Mucosa of gallbladder (tissue), 1 donor: ENCODE results near the gene TTLL5. TPM values are rescaled to one million over a fixed set of nuclear protein-coding genes. Genes with fewer than 3 reads are reported as not detected.

Experiments
- DNase-seq: peaks from one replicate; pipeline ENCODE4 v3.0.0-alpha.2; 2020; ENCODE audit warnings: low spot score
- total RNA-seq: library from RNA; stranded (reverse); gene quantifications from one replicate; pipeline ENCODE4 v1.2.1, GENCODE V29; 2021
- donor health status: DM: no; HTN: no; CAD: no.

The TTLL5 gene, protein sequence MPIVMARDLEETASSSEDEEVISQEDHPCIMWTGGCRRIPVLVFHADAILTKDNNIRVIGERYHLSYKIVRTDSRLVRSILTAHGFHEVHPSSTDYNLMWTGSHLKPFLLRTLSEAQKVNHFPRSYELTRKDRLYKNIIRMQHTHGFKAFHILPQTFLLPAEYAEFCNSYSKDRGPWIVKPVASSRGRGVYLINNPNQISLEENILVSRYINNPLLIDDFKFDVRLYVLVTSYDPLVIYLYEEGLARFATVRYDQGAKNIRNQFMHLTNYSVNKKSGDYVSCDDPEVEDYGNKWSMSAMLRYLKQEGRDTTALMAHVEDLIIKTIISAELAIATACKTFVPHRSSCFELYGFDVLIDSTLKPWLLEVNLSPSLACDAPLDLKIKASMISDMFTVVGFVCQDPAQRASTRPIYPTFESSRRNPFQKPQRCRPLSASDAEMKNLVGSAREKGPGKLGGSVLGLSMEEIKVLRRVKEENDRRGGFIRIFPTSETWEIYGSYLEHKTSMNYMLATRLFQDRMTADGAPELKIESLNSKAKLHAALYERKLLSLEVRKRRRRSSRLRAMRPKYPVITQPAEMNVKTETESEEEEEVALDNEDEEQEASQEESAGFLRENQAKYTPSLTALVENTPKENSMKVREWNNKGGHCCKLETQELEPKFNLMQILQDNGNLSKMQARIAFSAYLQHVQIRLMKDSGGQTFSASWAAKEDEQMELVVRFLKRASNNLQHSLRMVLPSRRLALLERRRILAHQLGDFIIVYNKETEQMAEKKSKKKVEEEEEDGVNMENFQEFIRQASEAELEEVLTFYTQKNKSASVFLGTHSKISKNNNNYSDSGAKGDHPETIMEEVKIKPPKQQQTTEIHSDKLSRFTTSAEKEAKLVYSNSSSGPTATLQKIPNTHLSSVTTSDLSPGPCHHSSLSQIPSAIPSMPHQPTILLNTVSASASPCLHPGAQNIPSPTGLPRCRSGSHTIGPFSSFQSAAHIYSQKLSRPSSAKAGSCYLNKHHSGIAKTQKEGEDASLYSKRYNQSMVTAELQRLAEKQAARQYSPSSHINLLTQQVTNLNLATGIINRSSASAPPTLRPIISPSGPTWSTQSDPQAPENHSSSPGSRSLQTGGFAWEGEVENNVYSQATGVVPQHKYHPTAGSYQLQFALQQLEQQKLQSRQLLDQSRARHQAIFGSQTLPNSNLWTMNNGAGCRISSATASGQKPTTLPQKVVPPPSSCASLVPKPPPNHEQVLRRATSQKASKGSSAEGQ (N-terminal part only)
- total RNA-seq, result 30.1 TPM

DNA sequence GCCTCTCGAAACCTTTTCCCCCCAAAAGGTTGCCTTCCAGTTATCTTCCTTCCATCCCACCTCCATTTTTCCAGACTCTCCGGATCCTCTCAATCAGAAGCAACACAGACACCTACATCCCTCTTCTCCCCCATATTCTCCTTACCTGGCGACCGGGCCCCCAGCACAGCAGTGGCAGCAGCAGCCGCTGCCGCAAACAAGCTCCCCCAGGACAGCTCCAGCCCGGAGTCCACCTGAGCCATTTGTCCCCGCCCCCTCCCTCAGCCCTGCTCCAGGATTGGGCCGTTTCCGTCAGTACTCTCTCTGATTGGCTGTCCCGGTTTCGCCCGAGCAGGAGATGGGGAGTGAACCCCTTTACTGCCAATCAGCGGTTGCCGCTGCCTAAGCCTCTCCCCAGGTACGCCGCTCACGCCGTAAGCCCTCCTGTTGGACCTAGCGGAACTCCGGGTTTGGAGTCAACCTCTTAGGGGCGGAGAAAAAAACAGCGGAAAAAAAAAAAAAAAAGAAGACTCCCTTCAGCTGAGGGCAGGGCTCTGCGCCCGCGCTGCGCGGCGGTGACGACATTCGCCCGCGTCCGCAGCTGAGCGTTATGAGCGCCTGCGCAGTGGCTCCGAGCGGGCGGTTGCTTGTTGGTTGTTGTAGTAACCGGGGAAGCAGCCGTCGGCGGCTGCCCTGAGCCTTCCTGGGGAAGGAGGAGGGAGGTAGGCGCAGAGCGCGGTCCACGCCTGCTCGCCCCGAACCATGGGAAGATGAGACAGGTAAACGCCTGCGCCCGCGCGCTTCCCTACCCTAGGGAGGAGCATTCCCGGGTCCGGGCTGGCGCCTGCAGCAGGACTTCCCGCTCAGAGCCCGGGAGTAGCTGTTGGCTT is at the start of gene TTLL5, which contains the start of gene ERG28:
TTLL5 (plus strand) TSS at position 617 of the 869 bp plus-strand sequence. CDS start 1,904 bp downstream, outside the sequence.
ERG28 (minus strand) TSS at position 247 of the 869 bp plus-strand sequence. CDS start 3,374 bp downstream, outside the sequence.
- DNase-seq, result peak; percentile 97

DNA sequence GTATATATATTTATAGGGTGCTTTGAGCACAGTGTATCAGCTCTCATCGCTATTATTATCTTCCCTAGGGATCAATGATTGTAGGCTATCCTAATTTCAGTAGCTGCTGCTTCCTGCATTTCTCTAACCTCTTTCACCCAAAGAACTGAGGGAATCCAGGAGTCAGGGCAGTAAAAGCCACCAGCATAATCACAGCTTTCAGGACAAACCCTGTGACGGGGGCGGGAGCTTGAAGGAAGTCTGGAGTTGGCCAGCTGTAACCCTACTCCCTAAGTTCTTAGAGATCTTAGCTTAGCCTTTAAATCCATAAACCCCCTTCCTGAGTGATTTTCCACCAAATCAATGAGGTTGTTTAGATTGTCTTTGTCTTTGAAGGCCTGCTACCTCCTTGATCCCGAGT is 48.9 kb upstream of the TTLL5 start:
- no peak for DNase-seq

DNA sequence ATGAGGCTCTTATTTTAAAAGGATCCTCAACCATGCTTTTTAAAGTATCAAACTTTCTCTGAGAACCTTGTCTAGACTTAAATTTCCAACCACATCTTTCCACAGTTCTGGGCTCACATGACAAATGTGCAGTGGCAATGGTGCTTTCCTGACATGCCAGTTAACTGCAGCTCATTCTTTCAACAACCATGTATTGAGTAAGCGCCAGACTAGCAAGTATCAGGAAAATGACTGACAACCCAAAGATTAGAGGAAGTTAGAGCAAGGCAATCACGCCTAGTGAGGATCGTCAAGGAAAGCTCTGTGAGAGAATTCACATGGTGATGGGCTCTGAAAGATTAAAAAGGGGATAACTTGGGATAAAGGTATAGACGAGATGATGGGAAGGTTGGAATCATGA is 46.9 kb upstream of the TTLL5 start:
- DNase-seq, result no peak

DNA sequence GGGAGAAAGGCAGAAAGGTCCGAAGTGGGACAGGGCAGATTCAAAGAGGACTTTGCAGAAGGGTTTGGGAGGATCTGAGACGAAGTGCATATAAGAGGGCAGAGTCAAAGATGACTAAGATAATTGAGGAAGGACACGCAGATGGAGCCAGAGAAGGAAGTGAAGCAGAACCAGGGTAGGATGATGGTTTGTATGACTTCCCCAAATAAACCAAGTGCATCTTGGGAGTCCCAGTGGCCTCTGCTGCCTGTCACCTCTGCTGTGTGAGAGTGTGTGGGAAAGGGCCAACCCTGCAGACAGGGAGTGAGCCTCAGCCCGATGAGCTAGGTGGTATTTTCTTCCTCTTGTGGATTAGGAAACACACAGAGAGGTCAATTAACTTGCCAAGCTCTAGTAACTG is 45.8 kb upstream of the TTLL5 start:
- no peak for DNase-seq

DNA sequence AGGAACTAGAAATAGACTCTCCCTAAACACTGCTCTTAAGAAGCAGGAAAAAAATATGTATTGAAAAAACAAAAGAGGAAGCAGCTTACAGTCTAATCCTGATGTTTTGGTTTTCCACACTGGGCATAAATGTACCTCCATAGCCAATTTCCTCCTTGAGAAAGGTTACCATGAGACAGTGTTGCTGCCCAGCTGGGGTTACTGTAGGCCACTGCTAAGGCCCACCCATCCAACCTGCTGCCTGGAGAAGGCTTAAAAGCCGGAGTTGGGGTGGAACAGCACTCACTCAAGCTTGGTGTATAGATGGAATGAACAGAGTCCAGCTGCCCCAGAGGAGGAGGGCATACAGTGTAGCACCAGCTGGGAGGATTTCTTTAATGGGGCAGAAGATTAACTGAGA is 41.5 kb upstream of the TTLL5 start:
- DNase-seq, result no peak

DNA sequence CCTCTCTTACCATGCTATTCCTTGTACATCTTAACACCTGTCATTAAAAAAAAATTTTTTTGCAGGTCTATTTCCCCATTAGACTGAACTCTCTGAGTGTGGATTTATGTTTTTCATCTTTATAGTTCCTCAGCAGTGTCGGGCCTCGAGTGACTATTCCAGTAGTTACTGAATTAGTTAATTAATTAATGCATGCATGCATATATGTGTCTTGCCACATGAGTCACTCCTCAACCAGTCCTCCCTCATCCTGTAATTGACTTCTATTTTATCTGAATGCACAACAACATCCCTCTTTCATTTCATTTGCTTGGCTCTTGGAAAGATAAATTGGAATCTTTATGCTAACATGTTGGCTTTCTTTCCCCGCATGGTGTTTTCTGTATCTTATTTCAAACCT is 36.0 kb upstream of the TTLL5 start:
- no peak for DNase-seq

DNA sequence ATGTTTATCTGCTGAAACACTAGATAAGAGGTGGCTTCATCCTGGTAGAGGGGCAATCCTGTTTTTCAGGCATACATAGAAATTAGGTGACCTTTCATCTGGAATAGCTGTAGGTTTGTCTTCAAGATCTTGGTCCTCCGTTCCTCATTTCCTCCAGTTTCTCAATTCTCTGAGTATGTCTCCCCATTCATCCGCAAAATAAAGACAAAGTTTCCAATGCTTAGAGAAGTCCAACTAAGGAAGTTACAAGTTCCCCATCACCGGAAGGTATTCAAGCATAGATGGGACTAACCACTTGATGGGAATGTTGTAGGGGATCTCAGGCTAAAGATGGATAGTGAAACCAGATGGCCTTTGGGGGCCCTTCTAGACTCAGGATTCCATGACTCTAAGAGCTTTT is 34.6 kb upstream of the TTLL5 start:
- no peak for DNase-seq

DNA sequence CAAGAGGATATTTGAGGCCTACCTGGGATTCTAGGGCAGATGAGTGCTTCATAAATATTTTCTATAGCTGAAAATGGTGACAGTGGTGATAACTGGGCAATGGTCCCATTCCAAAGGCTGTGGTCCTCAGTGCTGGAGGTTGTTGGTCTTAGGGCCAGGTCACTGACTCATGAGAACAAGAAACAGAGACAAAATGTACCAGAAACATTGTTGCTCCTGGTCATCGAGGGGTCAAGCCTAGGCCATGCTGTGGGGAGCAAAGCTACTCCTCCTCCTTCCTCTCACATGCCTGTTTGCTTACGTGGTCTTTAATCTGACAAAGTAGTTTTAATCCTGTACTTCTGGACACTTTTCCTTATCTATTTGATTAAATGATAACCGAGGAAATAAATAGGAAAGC is 34.2 kb upstream of the TTLL5 start:
- DNase-seq, result no peak

DNA sequence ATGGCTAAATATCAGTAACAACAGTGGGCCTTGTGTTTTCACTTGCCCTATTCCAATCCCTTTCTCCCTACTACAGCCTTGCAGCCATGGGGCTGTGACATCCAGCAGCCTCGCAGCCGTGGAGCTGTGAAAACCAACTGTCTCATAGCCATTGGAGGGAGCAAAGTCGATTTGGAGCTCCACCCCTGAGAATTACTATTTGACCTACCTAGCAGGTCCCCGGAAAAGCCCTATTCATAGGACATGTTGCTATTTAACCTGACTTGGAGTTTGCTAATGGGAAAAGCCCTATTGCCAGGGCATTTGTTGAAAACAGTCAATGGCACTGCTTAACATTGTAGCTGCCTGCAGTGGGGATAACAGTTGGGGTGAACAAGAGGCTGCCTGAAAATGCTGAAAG is 33.6 kb upstream of the TTLL5 start:
- DNase-seq, result peak; percentile 20

DNA sequence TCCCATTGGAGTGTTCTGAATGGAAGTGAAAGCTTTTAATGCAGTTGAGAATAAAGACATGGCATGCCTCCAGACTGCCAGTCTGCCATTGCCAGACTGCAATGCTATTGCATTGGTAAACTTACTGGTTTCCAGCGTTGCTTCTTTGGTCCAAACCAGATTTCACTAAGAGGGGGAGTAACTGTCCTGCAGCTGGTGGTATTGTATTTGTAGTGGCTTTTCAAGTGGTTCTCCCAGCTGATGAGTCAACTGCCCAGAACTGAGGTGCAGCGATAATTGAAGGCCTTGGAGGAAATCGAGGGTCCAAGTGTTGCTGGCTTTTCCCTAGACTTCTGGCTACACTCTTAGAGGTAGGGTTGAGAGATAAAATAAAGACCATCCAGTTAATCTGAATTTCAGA is 32.2 kb upstream of the TTLL5 start:
- DNase-seq, result no peak

DNA sequence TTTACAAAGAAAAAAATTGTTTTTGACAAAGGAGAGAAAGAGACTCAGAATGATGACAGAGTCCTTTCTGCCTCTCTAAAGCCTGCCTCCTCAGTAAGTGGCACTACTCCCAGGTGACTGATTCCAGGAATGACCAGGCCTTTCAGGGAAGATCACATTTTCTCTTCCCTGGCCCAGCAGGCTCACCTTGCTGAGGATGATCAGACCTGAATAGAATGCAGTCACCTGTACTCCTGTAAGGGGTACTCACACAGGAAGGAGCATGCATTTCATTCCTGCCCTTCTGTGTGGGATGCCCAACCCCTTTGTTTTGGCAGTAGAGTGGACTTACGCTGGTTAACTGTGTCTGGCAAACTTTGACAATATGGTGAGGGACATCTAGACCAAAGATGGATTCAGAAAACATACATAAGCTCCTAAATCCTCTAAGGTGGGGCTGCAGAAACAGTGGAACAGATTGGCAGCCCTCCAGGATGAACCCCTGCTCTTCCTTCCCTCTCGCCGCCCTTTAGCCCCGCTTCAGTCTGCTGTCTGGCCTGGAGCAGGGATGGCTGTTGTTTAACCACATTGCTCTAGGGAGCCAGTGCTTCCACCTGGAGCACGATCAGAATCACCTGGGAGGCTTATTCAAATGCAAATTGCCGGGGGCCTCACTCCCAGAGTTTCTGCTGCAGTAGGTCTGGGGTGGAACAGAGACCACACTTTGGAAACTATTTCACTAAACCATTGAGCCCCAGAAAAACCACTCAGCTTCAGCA is 30.2 kb upstream of the TTLL5 start:
- DNase-seq, result no peak

DNA sequence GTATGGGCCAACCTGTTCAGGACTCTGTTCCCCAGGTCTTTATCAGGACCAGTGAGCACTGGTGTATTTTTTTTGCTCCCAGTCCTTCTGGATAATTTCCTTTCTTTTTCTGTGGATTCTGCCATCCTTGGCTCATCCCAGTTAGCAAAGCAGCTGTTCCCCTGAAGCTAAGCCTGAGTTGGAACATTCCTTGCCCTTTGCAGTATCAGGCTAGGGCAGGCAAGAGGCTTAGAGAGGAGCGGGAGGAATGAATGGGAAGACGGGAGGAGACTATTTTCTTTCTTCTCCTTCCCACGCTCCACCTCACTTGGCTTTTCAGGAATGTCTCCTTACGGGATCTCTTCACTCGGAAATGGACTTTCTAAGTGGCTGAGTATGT is 29.6 kb upstream of the TTLL5 start:
- no peak for DNase-seq

DNA sequence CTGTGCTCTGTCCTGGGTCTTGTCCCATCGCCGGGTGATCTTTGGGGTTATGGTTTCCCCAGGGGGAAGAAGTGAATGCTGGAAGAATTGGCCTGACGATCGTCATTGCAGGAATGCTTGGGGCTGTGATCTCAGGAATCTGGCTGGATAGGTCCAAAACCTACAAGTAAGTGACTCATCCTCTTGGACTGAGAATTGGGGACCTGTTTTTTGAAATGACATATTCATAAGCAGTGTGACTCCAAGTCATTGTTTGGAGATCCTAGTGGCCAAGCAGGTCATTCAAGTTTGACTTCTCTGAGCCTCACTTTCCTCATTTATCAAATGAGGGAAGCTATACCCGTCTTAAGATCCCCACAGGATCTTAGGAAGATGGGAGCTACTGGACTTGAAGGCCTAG is 26.2 kb upstream of the TTLL5 start:
- DNase-seq, result no peak

DNA sequence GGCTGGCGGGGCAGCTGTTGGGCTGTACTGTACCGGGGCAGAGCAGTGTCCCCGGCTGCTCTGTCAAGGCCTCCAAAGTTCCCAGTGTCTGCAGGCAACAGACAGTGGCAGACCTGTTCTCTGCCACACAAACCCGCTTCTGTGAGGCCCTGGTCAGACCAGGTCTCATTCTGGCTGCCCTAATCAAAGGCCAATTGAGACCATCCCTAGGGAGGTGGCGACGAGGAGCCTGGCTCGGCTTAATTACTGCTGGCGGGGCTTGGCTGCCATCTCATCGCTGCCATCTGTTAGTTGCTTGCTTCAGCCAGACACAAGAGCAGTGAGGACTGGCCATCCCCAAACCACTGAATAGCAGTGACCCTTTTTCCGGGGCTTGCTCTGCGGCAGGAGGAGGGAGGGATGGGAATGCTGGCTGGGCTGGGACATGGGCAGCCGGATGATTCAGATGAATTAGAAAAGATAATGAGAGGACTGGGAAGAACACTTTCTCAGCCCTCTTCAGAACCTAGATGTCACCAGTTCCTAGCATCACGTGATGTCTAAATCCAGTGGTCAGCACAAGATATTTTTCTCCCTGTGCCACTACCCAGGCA is 24.9 kb upstream of the TTLL5 start:
- DNase-seq, result no peak

DNA sequence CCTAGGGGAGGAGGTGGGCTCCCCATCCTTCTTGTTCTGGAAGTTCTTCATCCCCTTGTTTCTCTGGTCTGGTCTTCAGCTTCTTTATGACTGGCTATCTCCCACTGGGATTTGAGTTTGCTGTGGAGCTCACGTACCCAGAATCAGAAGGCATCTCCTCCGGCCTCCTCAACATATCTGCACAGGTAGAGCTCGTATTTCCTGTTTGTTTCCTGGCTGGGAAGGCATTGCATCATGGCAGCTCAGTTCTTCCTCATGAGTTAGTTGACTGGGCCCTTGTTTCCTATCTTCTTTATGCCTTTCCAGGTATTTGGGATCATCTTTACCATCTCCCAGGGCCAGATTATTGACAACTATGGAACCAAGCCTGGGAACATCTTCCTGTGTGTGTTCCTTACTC is 20.2 kb upstream of the TTLL5 start:
- DNase-seq, result no peak

DNA sequence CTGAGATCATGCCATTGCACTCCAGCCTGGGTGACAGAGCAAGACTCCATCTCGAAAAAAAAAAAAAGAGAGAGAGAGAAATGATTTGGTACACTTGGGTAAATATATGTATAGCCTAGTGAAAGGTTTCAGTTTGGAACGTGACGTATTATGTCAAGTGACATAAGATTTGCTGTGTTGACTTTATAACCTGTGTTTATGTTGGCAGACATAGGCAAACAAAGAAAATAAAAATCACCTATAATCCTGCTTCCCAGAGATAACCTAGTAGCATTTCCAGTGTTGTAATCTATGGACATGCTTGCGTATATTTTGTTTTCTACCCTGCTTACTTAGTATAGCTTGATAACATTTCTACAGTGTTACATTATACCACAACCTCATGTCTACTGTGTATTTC is 17.1 kb upstream of the TTLL5 start:
- no peak for DNase-seq

DNA sequence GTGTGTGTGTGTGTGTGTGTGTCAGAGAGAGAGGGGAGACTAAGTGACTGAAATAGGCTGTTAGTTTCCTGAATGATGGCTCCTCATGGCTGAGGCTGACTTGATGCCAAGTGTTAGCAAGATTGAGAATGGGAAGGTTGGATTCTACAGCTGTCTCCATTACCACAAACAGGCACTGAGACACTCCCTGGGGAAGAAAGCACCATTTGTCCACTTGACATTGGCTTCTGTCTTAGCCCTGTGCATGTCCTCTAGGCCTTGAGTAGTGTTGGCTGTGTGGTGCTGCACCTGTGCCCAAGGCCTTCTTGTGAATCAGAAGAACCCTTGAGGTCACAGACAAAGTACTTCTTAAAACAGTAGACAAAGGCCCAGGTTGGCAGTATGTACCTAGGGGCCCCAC is 16.0 kb upstream of the TTLL5 start:
- no peak for DNase-seq

DNA sequence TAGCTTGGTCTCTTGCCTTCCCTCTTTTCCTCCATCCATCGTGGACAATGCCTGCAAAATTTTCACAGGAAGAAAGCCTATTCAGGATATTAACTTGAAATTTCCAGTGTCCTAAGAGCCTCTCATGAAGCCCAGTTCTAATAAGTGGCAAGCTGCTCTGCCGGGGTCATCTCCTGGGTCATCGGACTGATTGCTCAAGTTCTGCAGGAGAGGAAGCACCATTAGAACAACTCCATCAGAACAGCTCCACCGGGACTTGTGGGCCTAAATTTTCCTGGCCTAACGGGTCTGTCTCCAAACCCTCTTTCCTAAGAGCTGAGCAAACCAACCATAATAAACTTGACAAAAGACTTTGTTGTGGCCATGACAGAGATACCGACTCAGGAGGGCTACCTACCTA is 14.3 kb upstream of the TTLL5 start:
- DNase-seq, result no peak

DNA sequence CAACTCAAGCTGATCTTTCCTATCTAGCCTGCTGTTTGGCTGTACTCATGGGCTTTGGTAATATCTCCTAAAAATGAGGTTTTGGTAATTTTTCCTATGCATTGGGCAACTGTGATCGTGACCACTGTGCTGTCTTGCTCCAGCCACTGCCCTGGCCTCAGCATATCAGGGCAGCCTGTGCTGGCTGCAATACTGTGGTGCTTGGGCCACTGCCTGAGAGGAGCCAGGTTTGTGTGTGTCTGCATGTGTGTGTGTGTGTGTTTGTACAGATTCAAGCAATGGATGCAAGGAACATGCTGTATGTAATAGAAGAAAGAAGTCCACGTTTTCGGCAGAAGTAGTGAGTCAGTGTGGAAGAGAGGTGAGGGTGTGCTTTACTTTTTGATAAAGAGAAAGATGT is 13.4 kb upstream of the TTLL5 start:
- no peak for DNase-seq
